Trophoblast cell (in vitro differentiated cells and primary cell): ENCODE data around the gene GLIS1.

Source experiments
- DNase-seq, 2 donors: peaks; one replicate each; pipeline ENCODE4 v3.0.0-alpha.2; 2016
- H2AFZ ChIP-seq: 2 replicates; pipeline ENCODE4 v1.6.1; 2013; ENCODE audit warnings: low read length, moderate library complexity, mild to moderate bottlenecking; ENCODE audit not compliant: insufficient read depth, poor library complexity
- H2AK5ac ChIP-seq: 2 replicates; pipeline ENCODE4 v1.6.1; 2013; ENCODE audit warnings: mild to moderate bottlenecking, low read length
- H2BK120ac ChIP-seq: 2 replicates; pipeline ENCODE4 v1.6.1; 2013; ENCODE audit warnings: low read length, mild to moderate bottlenecking, moderate library complexity; ENCODE audit not compliant: insufficient read depth, poor library complexity
- H2BK12ac ChIP-seq: 2 replicates; pipeline ENCODE4 v1.6.1; 2013; ENCODE audit warnings: mild to moderate bottlenecking, low read length, moderate library complexity
- H2BK5ac ChIP-seq: 2 replicates; pipeline ENCODE4 v1.6.1; 2013; ENCODE audit warnings: low read length, low read depth, moderate library complexity, mild to moderate bottlenecking; ENCODE audit not compliant: poor library complexity
- H3K14ac ChIP-seq: 2 replicates; pipeline ENCODE4 v1.6.1; 2013; ENCODE audit warnings: mild to moderate bottlenecking, low read length
- H3K18ac ChIP-seq: 2 replicates; pipeline ENCODE4 v1.6.1; 2013; ENCODE audit warnings: mild to moderate bottlenecking, low read length
- H3K23ac ChIP-seq: 2 replicates; pipeline ENCODE4 v1.6.1; 2013; ENCODE audit warnings: low read length
- H3K27ac ChIP-seq: 2 replicates; pipeline ENCODE4 v1.5.1; 2013; ENCODE audit warnings: low read depth, mild to moderate bottlenecking, inconsistent platforms, low read length, moderate library complexity
- H3K27me3 ChIP-seq: 2 replicates; pipeline ENCODE4 v1.6.1; 2013; ENCODE audit warnings: inconsistent platforms, mild to moderate bottlenecking, low read length, moderate library complexity; ENCODE audit not compliant: insufficient read depth
- H3K36me3 ChIP-seq, 2 experiments: 1 replicate in 1 of 2; 2 replicates in 1 of 2; pipeline ENCODE4 v1.6.1; 2013; ENCODE audit warnings: low read length in 2 of 2, mild to moderate bottlenecking in 2 of 2, moderate library complexity in 1 of 2; ENCODE audit not compliant: insufficient read depth in 2 of 2, control insufficient read depth in 1 of 2
- H3K4ac ChIP-seq: 2 replicates; pipeline ENCODE4 v1.6.1; 2013; ENCODE audit warnings: low read depth, mild to moderate bottlenecking, low read length, moderate library complexity
- H3K4me1 ChIP-seq, 2 experiments: 1 replicate in 1 of 2; 2 replicates in 1 of 2; pipeline ENCODE4 v1.6.1; 2013; ENCODE audit warnings: low read length in 2 of 2, mild to moderate bottlenecking in 2 of 2, moderate library complexity in 1 of 2; ENCODE audit not compliant: insufficient read depth in 2 of 2, control insufficient read depth in 1 of 2
- H3K4me2 ChIP-seq: 2 replicates; pipeline ENCODE4 v1.6.1; 2013; ENCODE audit warnings: inconsistent platforms, mild to moderate bottlenecking, low read length, moderate library complexity
- H3K4me3 ChIP-seq: 2 replicates; pipeline ENCODE4 v1.5.1; 2013; ENCODE audit warnings: mild to moderate bottlenecking, low read depth, low read length, inconsistent platforms
- H3K79me1 ChIP-seq: one replicate; pipeline ENCODE4 v1.6.1; 2013; ENCODE audit warnings: low read length
- H3K79me2 ChIP-seq: 2 replicates; pipeline ENCODE4 v1.6.1; 2013; ENCODE audit warnings: low read length, mild to moderate bottlenecking; ENCODE audit not compliant: control insufficient read depth, insufficient read depth, poor library complexity
- H3K9ac ChIP-seq: 2 replicates; pipeline ENCODE4 v1.6.1; 2013; ENCODE audit warnings: mild to moderate bottlenecking, low read length
- H3K9me3 ChIP-seq: 2 replicates; pipeline ENCODE4 v1.6.1; 2013; ENCODE audit warnings: low read depth, mild to moderate bottlenecking, control low read depth, inconsistent platforms, low read length; ENCODE audit not compliant: insufficient read depth
- H4K12ac ChIP-seq: 2 replicates; pipeline ENCODE4 v1.6.1; 2013; ENCODE audit warnings: low read depth, mild to moderate bottlenecking, low read length, moderate library complexity
- H4K8ac ChIP-seq: 2 replicates; pipeline ENCODE4 v1.6.1; 2013; ENCODE audit warnings: low read depth, mild to moderate bottlenecking, low read length, moderate library complexity
- H4K91ac ChIP-seq: one replicate; pipeline ENCODE4 v1.6.1; 2013; ENCODE audit warnings: low read depth, mild to moderate bottlenecking, low read length, moderate library complexity
- WGBS: extraction: QIAGEN DNeasy Blood & Tissue Kit; methylation state at CpG from one replicate; pipeline ENCODE4 v1.1.7; 2013; ENCODE audit warnings: missing lambda C conversion rate; ENCODE audit not compliant: insufficient read length, insufficient coverage; ENCODE audit errors: extremely low coverage; 5-methylcytosine and 5-hydroxymethylcytosine counted together

Gene GLIS1

DNA sequence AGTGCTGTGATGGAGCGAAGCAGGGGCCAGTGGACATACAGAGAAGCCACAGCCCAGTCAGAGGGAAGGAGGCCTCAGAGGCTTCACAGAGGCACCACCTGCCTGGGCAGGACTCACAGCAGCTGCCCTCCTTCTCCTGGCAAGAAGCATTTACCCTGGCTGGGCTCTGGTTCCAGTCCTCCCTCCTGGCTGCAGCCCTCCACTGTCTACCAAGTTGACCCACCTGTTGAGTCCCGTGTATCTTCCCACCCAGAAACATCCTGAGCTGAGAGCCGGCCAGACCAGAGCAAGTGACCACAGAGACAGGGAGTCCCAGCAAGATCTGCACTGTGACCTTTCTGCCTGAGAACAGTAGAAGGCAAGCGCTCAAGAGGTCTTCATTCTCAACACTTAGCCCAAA, 49.7 kb downstream of the GLIS1 start:
- Histone ChIP-seq H3K27me3 (no peaks in the 10 kb centered on the region), H2BK5ac (no peak overlapping the region), H3K79me1 (no peaks in the 10 kb centered on the region), H3K27ac (no peak overlapping the region), H3K4me3 (no peak overlapping the region), H2BK12ac (no peak overlapping the region), H3K4me1 (peaks cover 4% of the 10 kb centered on the region in 2 experiments), H3K9ac (no peak overlapping the region), H2AK5ac (no peak overlapping the region), H2BK120ac (no peak overlapping the region), H4K12ac (no peak overlapping the region), H3K79me2 (no peaks in the 10 kb centered on the region), H2AFZ (no peak overlapping the region), H3K4me2 (no peak overlapping the region), H3K23ac (no peak overlapping the region), H3K4ac (no peak overlapping the region), H3K14ac (no peak overlapping the region), H3K9me3 (peaks cover 4% of the 10 kb centered on the region), H3K36me3 (no peaks in the 10 kb centered on the region), H4K91ac (no peak overlapping the region), H4K8ac (no peak overlapping the region), H3K18ac (no peak overlapping the region)
- WGBS: no CpG with 5 or more reads among the region's 4 CpGs
- no peak for DNase-seq

DNA sequence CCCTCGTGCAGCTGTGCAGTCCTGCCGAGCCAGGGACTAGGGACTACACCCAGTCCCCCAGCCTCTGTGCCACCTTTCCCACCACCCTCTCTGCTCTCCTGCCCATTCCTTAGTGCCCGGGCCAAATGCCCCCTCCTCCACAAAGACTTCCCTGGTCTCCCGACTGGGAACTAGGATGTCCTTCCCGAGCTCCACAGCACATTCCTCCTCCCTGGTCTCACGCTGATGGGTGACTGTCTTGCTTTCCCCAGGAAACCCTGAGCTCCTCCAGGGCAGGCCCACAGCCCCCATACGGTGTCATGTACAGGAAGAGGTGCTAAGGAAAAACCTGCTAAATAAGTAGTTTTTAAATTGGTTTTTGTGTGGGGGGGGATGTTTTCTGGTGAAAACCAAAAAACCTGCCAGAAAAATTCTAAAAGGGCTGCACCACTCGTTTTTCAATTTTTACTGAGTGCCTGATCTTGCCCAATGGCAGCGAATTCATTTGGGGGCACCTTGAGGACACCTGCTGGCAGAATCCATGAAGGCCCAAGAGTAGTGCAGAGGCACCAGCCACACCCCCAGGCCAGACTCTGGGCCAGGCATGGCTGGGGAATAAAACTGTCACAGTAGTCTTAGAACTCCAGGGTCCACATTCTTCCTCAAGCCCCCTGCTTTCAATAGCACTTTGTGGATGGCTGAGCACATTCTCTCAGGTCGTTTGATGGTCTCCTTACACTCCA, 50.4 kb downstream of the GLIS1 start:
- Histone ChIP-seq H2BK12ac (no peak overlapping the region), H3K79me1 (no peaks in the 10 kb centered on the region), H3K4me1 (peaks cover 4% of the 10 kb centered on the region in 2 experiments), H3K36me3 (no peaks in the 10 kb centered on the region), H2BK120ac (no peak overlapping the region), H4K12ac (no peak overlapping the region), H3K14ac (no peak overlapping the region), H3K27ac (no peak overlapping the region), H3K9ac (no peak overlapping the region), H3K79me2 (no peaks in the 10 kb centered on the region), H3K9me3 (peaks cover 4% of the 10 kb centered on the region), H3K18ac (no peak overlapping the region), H3K23ac (no peak overlapping the region), H4K8ac (no peak overlapping the region), H2AFZ (no peak overlapping the region), H3K4ac (no peak overlapping the region), H3K27me3 (no peaks in the 10 kb centered on the region), H3K4me2 (no peak overlapping the region), H3K4me3 (no peak overlapping the region), H2AK5ac (no peak overlapping the region), H4K91ac (no peak overlapping the region), H2BK5ac (no peak overlapping the region)
- WGBS: no CpG with 5 or more reads among the region's 10 CpGs
- no peak for DNase-seq

DNA sequence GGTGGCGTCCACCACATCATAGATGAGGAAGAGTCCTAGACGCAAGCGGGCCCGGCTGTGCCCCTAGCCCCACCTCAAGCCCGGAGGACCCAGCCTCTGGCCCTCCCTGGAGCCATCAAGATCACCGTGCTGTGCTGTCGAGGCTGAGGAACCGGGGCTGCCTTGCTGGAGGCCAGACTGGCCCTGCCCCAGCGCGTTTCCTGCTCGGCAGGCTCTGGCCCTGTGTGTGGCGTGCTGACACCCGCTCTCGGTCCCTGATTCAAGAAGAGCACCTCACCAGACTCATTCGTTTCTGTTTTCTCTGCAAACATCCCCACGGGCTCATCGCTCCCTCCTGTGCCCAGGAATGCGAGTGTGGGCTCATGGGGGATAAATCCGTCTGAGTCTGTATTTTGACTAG, 51.1 kb downstream of the GLIS1 start:
- Histone ChIP-seq H3K27ac (no peak overlapping the region), H3K9me3 (peaks cover 4% of the 10 kb centered on the region), H3K4ac (no peak overlapping the region), H2BK5ac (no peak overlapping the region), H3K4me3 (no peak overlapping the region), H4K91ac (no peak overlapping the region), H3K4me2 (no peak overlapping the region), H3K4me1 (peaks cover 4% of the 10 kb centered on the region in 2 experiments), H3K27me3 (no peaks in the 10 kb centered on the region), H2BK120ac (no peak overlapping the region), H4K8ac (no peak overlapping the region), H3K79me1 (no peaks in the 10 kb centered on the region), H3K36me3 (no peaks in the 10 kb centered on the region), H4K12ac (no peak overlapping the region), H3K79me2 (no peaks in the 10 kb centered on the region), H2AFZ (no peak overlapping the region), H3K18ac (no peak overlapping the region), H3K9ac (no peak overlapping the region), H2AK5ac (no peak overlapping the region), H2BK12ac (no peak overlapping the region), H3K23ac (no peak overlapping the region), H3K14ac (no peak overlapping the region)
- no peak for DNase-seq
- no CpG with 5 or more reads among the region's 19 CpGs for WGBS

DNA sequence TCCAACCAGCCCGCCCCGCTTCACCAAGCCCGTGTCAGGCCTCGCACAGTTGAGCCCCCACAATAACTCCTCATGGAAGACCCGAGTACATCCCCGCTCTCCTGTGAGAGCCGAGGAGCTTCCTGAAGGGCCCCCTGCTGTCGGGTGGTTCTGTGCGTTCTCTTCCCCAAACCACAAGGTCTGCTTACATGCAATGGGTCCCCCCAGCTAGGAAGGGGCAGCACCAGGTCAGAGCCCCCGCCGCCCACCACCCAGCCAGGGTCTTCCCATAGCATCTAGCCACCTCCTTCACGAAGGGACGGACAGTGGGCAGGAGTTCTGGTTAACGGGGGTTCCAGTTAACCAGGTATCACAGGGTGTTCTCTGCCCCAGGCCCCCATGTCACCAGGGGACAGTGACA, 51.5 kb downstream of the GLIS1 start:
- H3K4me2 ChIP-seq: no peak overlapping the region
- no peaks in the 10 kb centered on the region for H3K36me3 ChIP-seq

More for the DNA sequence above, 51.5 kb downstream of the GLIS1 start:
- no peak overlapping the region for H3K4me3 ChIP-seq
- H4K91ac ChIP-seq: no peak overlapping the region
- H2BK120ac ChIP-seq: no peak overlapping the region
- H2AK5ac ChIP-seq: no peak overlapping the region
- H4K12ac ChIP-seq: no peak overlapping the region
- H3K9ac ChIP-seq: no peak overlapping the region
- peaks cover 4% of the 10 kb centered on the region in 2 experiments for H3K4me1 ChIP-seq
- no peak overlapping the region for H2BK5ac ChIP-seq
- H3K9me3 ChIP-seq: peaks cover 4% of the 10 kb centered on the region
- no peaks in the 10 kb centered on the region for H3K79me1 ChIP-seq
- H3K79me2 ChIP-seq: no peaks in the 10 kb centered on the region
- no peak overlapping the region for H3K4ac ChIP-seq
- no peak overlapping the region for H3K14ac ChIP-seq
- H3K27ac ChIP-seq: no peak overlapping the region
- no peak overlapping the region for H4K8ac ChIP-seq
- no peak for DNase-seq
- H3K18ac ChIP-seq: no peak overlapping the region
- no peak overlapping the region for H2BK12ac ChIP-seq
- H3K23ac ChIP-seq: no peak overlapping the region
- WGBS: no CpG with 5 or more reads among the region's 14 CpGs
- no peak overlapping the region for H2AFZ ChIP-seq
- no peaks in the 10 kb centered on the region for H3K27me3 ChIP-seq
